Measurements from ENCODE around the gene ZNF57. TPM values are rescaled to one million over a fixed set of nuclear protein-coding genes. Genes with fewer than 3 reads are reported as not detected.
"Not testable (repeated sequence)": the region's sequence is repeated elsewhere in the genome, so short reads cannot be mapped to it uniquely, and the experiment has no call there.

The ZNF57 gene
- total RNA-seq, 6 experiments from 2014 or later = 0.98 to 2.9 (median 1.7) TPM

GRCh38 chr19:2963122-2963521 is 62.4 kb downstream of the ZNF57 start:
- DNase-seq (no peak), ATAC-seq (no peak)
- no peak overlapping the region for H3K27ac ChIP-seq
- no peaks in the 10 kb centered on the region for H3K4me1 ChIP-seq
- H3K27me3 ChIP-seq = no peaks in the 10 kb centered on the region
- WGBS (ENCODE audit: insufficient coverage, low coverage, low lambda C conversion rate, missing lambda C conversion rate) = 91% methylated on average over 4 of the region's 5 CpGs
- H3K9me3 ChIP-seq = no peaks in the 10 kb centered on the region
- H3K36me3 ChIP-seq = no peaks in the 10 kb centered on the region
- no peak overlapping the region for H3K4me3 ChIP-seq
- intact Hi-C loops (cut with DNase I) = loop anchor here in 1 of 2 donors (10.0 kb wide), 1 partner anchor 142 kb away; no protein-coding TSS in a partner anchor
- TF ChIP-seq CTCF (IDR thresholded peaks at IDR 0.05) (no peak), POLR2A (IDR thresholded peaks at IDR 0.05) (no peak)

- not testable (repeated sequence) for H3K27ac ChIP-seq, H3K4me3 ChIP-seq, H3K9me3 ChIP-seq, DNase-seq, H3K27me3 ChIP-seq, H3K4me1 ChIP-seq, H3K36me3 ChIP-seq, ATAC-seq
- intact Hi-C loops (cut with DNase I) = loop anchor here in 1 of 2 donors (10.0 kb wide), 1 partner anchor 141 kb away; no protein-coding TSS in a partner anchor
- WGBS (ENCODE audit: insufficient coverage, low coverage, low lambda C conversion rate, missing lambda C conversion rate) = 82% methylated on average over 11 of the region's 12 CpGs
Observed at GRCh38 chr19:2963631-2964030, 62.9 kb downstream of the ZNF57 start.

GRCh38 chr19:2964874-2965273 is 64.1 kb downstream of the ZNF57 start:
- intact Hi-C loops (cut with DNase I) = loop anchor here in 1 of 2 donors (10.0 kb wide), 1 partner anchor 140 kb away; no protein-coding TSS in a partner anchor
- ATAC-seq (no peak), DNase-seq (no peak)
- 79% methylated on average over 3 of the region's 5 CpGs for WGBS (ENCODE audit: insufficient coverage, low coverage, low lambda C conversion rate, missing lambda C conversion rate)
- no peaks in the 10 kb centered on the region for H3K27me3 ChIP-seq
- no peak overlapping the region for H3K4me3 ChIP-seq
- peaks cover 0 to 12% (median 6%) of the 10 kb centered on the region in 4 donors for H3K4me1 ChIP-seq
- TF ChIP-seq POLR2A (IDR thresholded peaks at IDR 0.05) (no peak), CTCF (IDR thresholded peaks at IDR 0.05) (no peak)
- H3K9me3 ChIP-seq = no peaks in the 10 kb centered on the region
- no peak overlapping the region for H3K27ac ChIP-seq
- no peaks in the 10 kb centered on the region for H3K36me3 ChIP-seq

GRCh38 chr19:2967972-2968371 is 67.2 kb downstream of the ZNF57 start:
- ATAC-seq (no peak), DNase-seq (no peak)
- intact Hi-C loops (cut with DNase I) = loop anchor here in 1 of 2 donors (10.0 kb wide), 1 partner anchor 137 kb away; no protein-coding TSS in a partner anchor
- no peaks in the 10 kb centered on the region for H3K27me3 ChIP-seq
- WGBS (ENCODE audit: insufficient coverage, low coverage, low lambda C conversion rate, missing lambda C conversion rate) = 51% methylated on average over 5 of the region's 8 CpGs
- TF ChIP-seq POLR2A (IDR thresholded peaks at IDR 0.05) (no peak), CTCF (IDR thresholded peaks at IDR 0.05) (no peak)
- H3K9me3 ChIP-seq = no peaks in the 10 kb centered on the region
- H3K4me3 ChIP-seq = no peak overlapping the region
- peaks cover 0 to 12% (median 6%) of the 10 kb centered on the region in 4 donors for H3K4me1 ChIP-seq
- no peak overlapping the region for H3K27ac ChIP-seq
- no peaks in the 10 kb centered on the region for H3K36me3 ChIP-seq

Other genes with a start within 250 kb of the ZNF57 start
- 1 to 10 TPM; 1.3 to 3.7 (median 2.3) TPM for gene GNG7, start 198.2 kb upstream of the ZNF57 start, total RNA-seq
- gene DIRAS1, start 179.6 kb upstream of the ZNF57 start, total RNA-seq = 1 to 10 TPM in 1 of 6 experiments, under 1 TPM in 1, not detected in 4; 0.19 to 1.6 TPM
- 10 to 100 TPM; 13.5 to 29.5 (median 19.6) TPM for gene SLC39A3, start 160.9 kb upstream of the ZNF57 start, total RNA-seq
- 10 to 100 TPM; 21.5 to 41.7 (median 23.7) TPM for gene SGTA, start 117.7 kb upstream of the ZNF57 start, total RNA-seq
- gene THOP1, start 115.4 kb upstream of the ZNF57 start, total RNA-seq = 10 to 100 TPM; 25.5 to 61.8 (median 33.0) TPM
- 1 to 10 TPM; 1.4 to 2.5 (median 1.9) TPM for gene ZNF554, start 81.1 kb upstream of the ZNF57 start, total RNA-seq
- gene ZNF555, start 59.5 kb upstream of the ZNF57 start, total RNA-seq = 1 to 10 TPM in 5 of 6 experiments, under 1 TPM in 1; 0.87 to 2.6 (median 2.1) TPM
- gene ZNF556, start 33.6 kb upstream of the ZNF57 start, total RNA-seq = not detected
- gene ZNF77, start 44.0 kb downstream of the ZNF57 start, total RNA-seq = 1 to 10 TPM; 1.1 to 1.5 (median 1.3) TPM
- 1 to 10 TPM; 2.3 to 8.9 (median 4.6) TPM for gene TLE6, start 76.6 kb downstream of the ZNF57 start, total RNA-seq
- 10 to 100 TPM in 2 of 6 experiments, 1 to 10 TPM in 4; 6.1 to 20.6 (median 9.3) TPM for gene TLE2, start 128.4 kb downstream of the ZNF57 start, total RNA-seq
- 100 to 1,000 TPM; 119 to 198 (median 152) TPM for gene TLE5, start 161.6 kb downstream of the ZNF57 start, total RNA-seq
- 10 to 100 TPM; 19.5 to 28.0 (median 22.4) TPM for gene GNA11, start 193.4 kb downstream of the ZNF57 start, total RNA-seq
- gene GNA15, start 235.1 kb downstream of the ZNF57 start, total RNA-seq = 1 to 10 TPM in 2 of 6 experiments, under 1 TPM in 4; 0.31 to 3.9 (median 0.83) TPM